CD8-positive, alpha-beta memory T cell (primary cell): Measurements from ENCODE around the gene CCDC110. TPM values are rescaled to one million over a fixed set of nuclear protein-coding genes. Genes with fewer than 3 reads are reported as not detected.

Experiments
- CTCF ChIA-PET: fragments of 350-600 bp; sonication (Branson Sonifier 250); formaldehyde crosslinking; loops from one replicate; lab custom pipeline; 2021; ENCODE audit warnings: antibody characterized with exemption; lab: Charles Lee
- POLR2A ChIA-PET: fragments of 350-600 bp; sonication (Branson Sonifier 250); formaldehyde crosslinking; loops from one replicate; lab custom pipeline; 2021; ENCODE audit warnings: antibody characterized with exemption; lab: Charles Lee
- DNase-seq, 5 donors: peaks; one replicate each; pipeline versions ENCODE4 v3.0.0 to v3.0.0-alpha.2; 2020 to 2022; ENCODE audit warnings: mixed read lengths in 1 of 5
- H3K27ac ChIP-seq: one replicate; pipeline ENCODE4 v1.7.0; 2013; ENCODE audit warnings: low read depth, mild to moderate bottlenecking, low read length, moderate library complexity
- H3K27me3 ChIP-seq: 2 replicates; pipeline ENCODE4 v1.7.0; 2013; ENCODE audit warnings: low read length, mild to moderate bottlenecking; ENCODE audit not compliant: insufficient read depth, poor library complexity, severe bottlenecking
- H3K36me3 ChIP-seq: 2 replicates; pipeline ENCODE4 v1.7.0; 2013; ENCODE audit warnings: mild to moderate bottlenecking, low read length, moderate library complexity; ENCODE audit not compliant: insufficient read depth
- H3K4me1 ChIP-seq: 2 replicates; pipeline ENCODE4 v1.7.0; 2013; ENCODE audit warnings: mild to moderate bottlenecking, low read length, moderate library complexity; ENCODE audit not compliant: insufficient read depth
- H3K4me3 ChIP-seq: 2 replicates; pipeline ENCODE4 v1.7.0; 2013; ENCODE audit warnings: mild to moderate bottlenecking, low read length
- H3K9me3 ChIP-seq: 2 replicates; pipeline ENCODE4 v1.7.0; 2013; ENCODE audit warnings: mild to moderate bottlenecking, low read length
- H3K27ac Mint-ChIP-seq, 8 donors: one replicate each; pipeline ENCODE4 v1.8.0; 2020 to 2021; ENCODE audit warnings: mixed read lengths in 8 of 8, mild to moderate bottlenecking in 6 of 8, inconsistent platforms in 3 of 8, moderate library complexity in 3 of 8
- H3K27me3 Mint-ChIP-seq, 2 donors: one replicate each; pipeline ENCODE4 v1.8.0; 2020 to 2021; ENCODE audit warnings: mixed read lengths in 2 of 2, mild to moderate bottlenecking in 1 of 2, moderate library complexity in 1 of 2
- H3K36me3 Mint-ChIP-seq, 3 donors: one replicate each; pipeline ENCODE4 v1.8.0; 2020 to 2021; ENCODE audit warnings: mixed read lengths in 3 of 3, inconsistent platforms in 1 of 3, mild to moderate bottlenecking in 1 of 3
- H3K4me1 Mint-ChIP-seq, 3 donors: one replicate each; pipeline ENCODE4 v1.8.0; 2020 to 2021; ENCODE audit warnings: mixed read lengths in 3 of 3, inconsistent platforms in 1 of 3, mild to moderate bottlenecking in 1 of 3
- H3K4me3 Mint-ChIP-seq, 7 donors: one replicate each; pipeline ENCODE4 v1.8.0; 2020 to 2021; ENCODE audit warnings: mixed read lengths in 7 of 7, mild to moderate bottlenecking in 6 of 7, moderate library complexity in 4 of 7, inconsistent platforms in 2 of 7
- H3K9me3 Mint-ChIP-seq, 5 donors: one replicate each; pipeline ENCODE4 v1.8.0; 2020 to 2022; ENCODE audit warnings: mixed read lengths in 5 of 5, mild to moderate bottlenecking in 3 of 5, moderate library complexity in 2 of 5, inconsistent platforms in 1 of 5
- polyA plus RNA-seq: library from polyadenylated mRNA; unstranded; fragments of 300-500 nt; fragmentation: Illumina TruSeq; gene quantifications from one replicate; pipeline ENCODE4 v1.2.3, GENCODE V29; 2021
- total RNA-seq, 2 experiments: library from RNA; stranded (reverse); gene quantifications; one replicate each; pipeline ENCODE4 v1.2.3, GENCODE V29; 2021

The CCDC110 gene
- total and polyA plus RNA-seq, 3 experiments from 2014 or later, result not detected

DNA sequence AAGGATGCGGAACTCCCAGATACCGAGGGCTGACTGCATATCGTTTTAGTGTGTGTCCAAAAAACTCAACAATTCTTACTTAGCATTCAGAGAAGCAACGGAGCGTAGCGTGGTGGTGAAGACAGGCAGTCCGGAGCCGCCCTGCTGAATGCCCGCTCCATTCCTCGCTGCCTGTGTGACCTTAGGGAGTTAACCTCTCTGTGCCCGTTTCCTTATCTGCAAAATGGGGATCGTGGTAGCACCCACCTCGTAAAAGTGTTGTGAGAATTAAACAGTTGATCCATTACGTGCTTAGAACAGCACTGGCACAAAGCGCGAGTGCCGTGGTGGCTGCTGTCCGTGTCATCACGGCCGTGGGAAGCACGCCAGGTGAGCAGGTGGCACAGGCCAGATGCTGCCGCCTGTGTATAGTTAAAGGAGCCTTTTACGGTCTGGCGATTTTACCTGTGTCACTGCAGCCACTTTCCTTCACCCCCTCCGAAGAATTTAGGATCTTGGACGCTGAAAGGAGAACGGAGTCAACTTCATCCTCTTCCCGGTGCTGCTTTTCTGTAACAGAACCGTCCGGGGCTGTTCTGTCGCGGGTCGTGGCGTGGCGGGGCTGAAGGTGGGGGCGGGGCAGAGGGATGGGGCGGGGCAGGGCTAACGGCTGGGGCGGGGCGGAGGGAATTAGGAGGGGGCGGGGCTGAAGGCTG is 885 bp downstream of the CCDC110 start:
- Mint-ChIP-seq H3K9me3 (no peaks in the 10 kb centered on the region), H3K36me3 (no peaks in the 10 kb centered on the region), H3K4me3 (peak overlapping the region; percentile 84 to 92 (median 86)), H3K27ac (peak overlapping the region; percentile 56 to 88 (median 75)), H3K4me1 (peaks cover 7 to 11% (median 11%) of the 10 kb centered on the region in 3 donors), H3K27me3 (peaks cover 0 to 5% of the 10 kb centered on the region in 2 donors)
- peak in 3 of 5 donors; percentile 57 to 71 (median 64) for DNase-seq
- H3K9me3 ChIP-seq, result no peaks in the 10 kb centered on the region
- no peaks in the 10 kb centered on the region for H3K36me3 ChIP-seq
- no peaks in the 10 kb centered on the region for H3K27me3 ChIP-seq
- ChIA-PET CTCF (no interaction called here), POLR2A (no interaction called here)
- H3K4me3 ChIP-seq, result peak overlapping the region; percentile 74
- peaks cover 5% of the 10 kb centered on the region for H3K4me1 ChIP-seq
- H3K27ac ChIP-seq, result no peak overlapping the region

DNA sequence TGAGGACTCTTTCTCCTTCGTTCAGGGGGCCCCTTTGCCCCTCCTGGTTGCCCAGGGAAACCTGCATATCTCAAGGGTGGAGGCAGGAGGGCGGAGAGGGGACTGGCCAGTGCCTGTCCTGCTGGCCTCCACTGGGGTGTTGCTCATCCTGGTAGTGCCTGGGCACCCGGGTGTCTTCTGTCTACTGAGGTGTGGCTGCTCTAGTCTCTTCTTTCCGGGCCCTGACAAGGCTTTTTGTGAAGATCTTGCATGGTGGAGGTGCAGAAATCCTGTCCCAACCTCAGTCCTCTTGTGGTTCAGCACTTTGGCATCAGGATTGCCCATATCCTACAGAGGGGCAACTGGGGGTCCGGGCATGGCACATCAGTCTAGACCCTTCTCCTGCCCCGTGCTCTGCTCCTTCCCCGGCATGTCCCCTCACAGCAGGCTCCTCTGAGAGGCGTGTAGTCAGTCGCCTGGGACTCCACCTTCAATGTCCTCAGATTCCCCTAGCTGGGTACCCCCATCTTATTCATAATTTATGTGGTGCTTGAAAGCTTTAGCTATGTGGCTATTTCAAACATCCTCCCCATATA is 1.9 kb downstream of the CCDC110 start:
- Mint-ChIP-seq H3K9me3 (no peaks in the 10 kb centered on the region), H3K4me1 (peaks cover 7 to 11% (median 11%) of the 10 kb centered on the region in 3 donors), H3K27me3 (peaks cover 0 to 2% of the 10 kb centered on the region in 2 donors), H3K36me3 (no peaks in the 10 kb centered on the region), H3K4me3 (peak overlapping the region in 1 of 7 donors; percentile 86), H3K27ac (peak overlapping the region in 5 of 8 donors; percentile 0 to 61 (median 28))
- DNase-seq, result peak in 1 of 5 donors; percentile 19
- Histone ChIP-seq H3K9me3 (no peaks in the 10 kb centered on the region), H3K27ac (no peak overlapping the region), H3K4me3 (no peak overlapping the region), H3K4me1 (peaks cover 5% of the 10 kb centered on the region), H3K36me3 (no peaks in the 10 kb centered on the region), H3K27me3 (no peaks in the 10 kb centered on the region)
- CTCF ChIA-PET, result no interaction called here
- POLR2A ChIA-PET, result no interaction called here

DNA sequence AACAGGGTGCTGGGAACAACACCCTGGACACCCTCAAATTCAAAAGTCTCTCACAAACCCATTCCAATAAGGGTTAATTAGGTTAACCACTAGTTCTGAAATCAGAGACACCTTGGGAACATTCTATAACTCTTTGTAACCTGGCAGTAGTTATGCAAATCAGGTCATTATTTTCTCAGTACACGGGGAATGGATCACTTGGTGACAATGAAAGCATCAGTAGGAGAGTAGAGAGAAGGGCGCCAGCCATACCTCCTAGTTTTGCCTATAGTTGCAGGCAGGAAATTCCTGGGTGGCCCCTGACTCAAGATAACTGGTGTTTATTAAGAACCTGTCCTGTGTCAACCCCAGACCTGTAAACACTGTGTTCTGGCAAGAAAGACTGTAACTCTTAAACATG is 2.5 kb downstream of the CCDC110 start:
- peaks cover 0 to 2% of the 10 kb centered on the region in 2 donors for H3K27me3 Mint-ChIP-seq
- CTCF ChIA-PET, result no interaction called here
- no peak overlapping the region for H3K4me3 Mint-ChIP-seq

DNA sequence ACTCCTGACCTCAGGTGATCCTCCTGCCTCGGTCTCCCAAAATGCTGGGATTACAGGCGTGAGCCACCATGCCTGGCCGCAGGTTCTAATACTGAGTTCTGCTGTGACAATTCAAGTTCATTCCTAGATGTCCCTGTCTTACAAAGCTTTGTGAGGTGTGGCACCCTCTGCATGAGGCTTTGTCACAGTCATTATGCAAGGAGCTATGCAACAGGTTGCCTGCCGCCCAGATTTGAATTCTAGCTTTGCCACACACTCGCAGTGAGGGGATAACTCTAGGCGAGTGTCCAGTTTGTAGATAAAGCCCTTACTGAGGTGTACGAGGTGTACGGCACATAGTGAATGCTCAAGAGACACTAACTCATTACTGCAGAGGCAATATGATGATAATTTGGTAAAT is 3.5 kb downstream of the CCDC110 start:
- peaks cover 0 to 2% of the 10 kb centered on the region in 2 donors for H3K27me3 Mint-ChIP-seq

More for the DNA sequence above, 2.5 kb downstream of the CCDC110 start:
- H3K4me1 ChIP-seq, result peaks cover 5% of the 10 kb centered on the region
- no peak overlapping the region for H3K27ac ChIP-seq
- H3K9me3 Mint-ChIP-seq, result no peaks in the 10 kb centered on the region
- no peaks in the 10 kb centered on the region for H3K9me3 ChIP-seq
- no peak overlapping the region for H3K4me3 ChIP-seq
- no peaks in the 10 kb centered on the region for H3K27me3 ChIP-seq
- POLR2A ChIA-PET, result no interaction called here
- H3K36me3 Mint-ChIP-seq, result no peaks in the 10 kb centered on the region
- H3K27ac Mint-ChIP-seq, result no peak overlapping the region
- no peak for DNase-seq
- H3K4me1 Mint-ChIP-seq, result peaks cover 7 to 11% (median 11%) of the 10 kb centered on the region in 3 donors
- H3K36me3 ChIP-seq, result no peaks in the 10 kb centered on the region

DNA sequence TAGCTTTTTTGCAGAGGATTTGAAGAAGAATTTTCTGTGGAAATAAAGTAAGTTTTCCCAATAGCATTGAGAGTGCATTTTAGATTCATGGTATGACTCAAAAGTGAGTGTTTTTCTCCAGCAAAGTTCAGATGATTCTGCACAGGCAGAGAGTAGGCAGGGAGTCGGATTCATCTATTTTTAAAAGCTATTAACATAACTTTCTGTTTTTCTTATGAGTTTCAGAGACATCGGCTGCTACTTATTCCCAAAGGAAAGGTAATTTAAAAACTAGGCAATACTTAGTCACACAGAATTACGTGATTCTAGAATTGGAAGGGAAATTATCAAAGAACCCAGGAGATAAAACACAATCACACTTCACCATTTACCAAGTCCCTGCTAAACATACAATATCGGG is 4.4 kb downstream of the CCDC110 start:
- H3K4me1 Mint-ChIP-seq, result peaks cover 7 to 10% (median 9%) of the 10 kb centered on the region in 3 donors
- peak overlapping the region in 1 of 7 donors; percentile 46 for H3K4me3 Mint-ChIP-seq
- no peak for DNase-seq
- H3K4me1 ChIP-seq, result peaks cover 3% of the 10 kb centered on the region
- ChIA-PET POLR2A (no interaction called here), CTCF (no interaction called here)
- H3K27me3 Mint-ChIP-seq, result peaks cover 0 to 2% of the 10 kb centered on the region in 2 donors
- no peaks in the 10 kb centered on the region for H3K36me3 Mint-ChIP-seq
- H3K4me3 ChIP-seq, result no peak overlapping the region
- no peaks in the 10 kb centered on the region for H3K36me3 ChIP-seq
- no peak overlapping the region for H3K27ac ChIP-seq
- no peaks in the 10 kb centered on the region for H3K9me3 Mint-ChIP-seq
- H3K27me3 ChIP-seq, result no peaks in the 10 kb centered on the region
- H3K27ac Mint-ChIP-seq, result peak overlapping the region in 1 of 8 donors; percentile 34
- no peaks in the 10 kb centered on the region for H3K9me3 ChIP-seq

More for the DNA sequence above, 3.5 kb downstream of the CCDC110 start:
- Mint-ChIP-seq H3K4me3 (peak overlapping the region in 1 of 7 donors; percentile 12), H3K9me3 (no peaks in the 10 kb centered on the region), H3K27ac (peak overlapping the region in 1 of 8 donors; percentile 8), H3K36me3 (no peaks in the 10 kb centered on the region), H3K4me1 (peaks cover 7 to 11% (median 11%) of the 10 kb centered on the region in 3 donors)
- no peaks in the 10 kb centered on the region for H3K36me3 ChIP-seq
- ChIA-PET CTCF (no interaction called here), POLR2A (no interaction called here)
- H3K4me1 ChIP-seq, result peaks cover 5% of the 10 kb centered on the region
- H3K27ac ChIP-seq, result no peak overlapping the region
- no peaks in the 10 kb centered on the region for H3K27me3 ChIP-seq
- DNase-seq, result no peak
- H3K4me3 ChIP-seq, result no peak overlapping the region
- no peaks in the 10 kb centered on the region for H3K9me3 ChIP-seq

DNA sequence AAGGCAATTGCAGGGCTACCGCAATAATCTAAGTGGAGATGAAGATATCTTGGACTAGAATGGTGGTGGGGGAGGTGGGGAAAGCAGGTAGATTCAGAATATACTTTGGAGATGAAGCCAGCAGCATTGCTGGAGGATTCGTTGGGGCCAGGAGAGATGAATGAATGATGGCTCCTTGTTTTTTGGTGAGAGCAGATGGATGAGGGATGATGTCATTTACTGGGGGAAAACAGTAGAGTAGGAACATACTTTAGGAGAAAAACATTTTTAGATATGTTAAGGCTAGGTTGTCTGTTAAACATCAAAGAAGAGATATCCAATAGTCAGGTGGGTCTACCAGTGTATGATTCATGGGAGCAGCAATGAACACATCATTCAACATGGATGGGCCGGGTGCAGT is 5.8 kb downstream of the CCDC110 start:
- ChIA-PET CTCF (no interaction called here), POLR2A (no interaction called here)
- H3K36me3 ChIP-seq, result no peaks in the 10 kb centered on the region
- no peak overlapping the region for H3K4me3 ChIP-seq
- H3K4me1 Mint-ChIP-seq, result peaks cover 5 to 6% (median 5%) of the 10 kb centered on the region in 3 donors
- no peak overlapping the region for H3K27ac ChIP-seq
- H3K4me1 ChIP-seq, result no peaks in the 10 kb centered on the region
- no peaks in the 10 kb centered on the region for H3K9me3 Mint-ChIP-seq
- peaks cover 1 to 5% of the 10 kb centered on the region in 2 donors for H3K27me3 Mint-ChIP-seq
- no peak for DNase-seq
- H3K27me3 ChIP-seq, result no peaks in the 10 kb centered on the region
- no peaks in the 10 kb centered on the region for H3K36me3 Mint-ChIP-seq
- H3K9me3 ChIP-seq, result no peaks in the 10 kb centered on the region
- H3K27ac Mint-ChIP-seq, result no peak overlapping the region
- H3K4me3 Mint-ChIP-seq, result no peak overlapping the region

DNA sequence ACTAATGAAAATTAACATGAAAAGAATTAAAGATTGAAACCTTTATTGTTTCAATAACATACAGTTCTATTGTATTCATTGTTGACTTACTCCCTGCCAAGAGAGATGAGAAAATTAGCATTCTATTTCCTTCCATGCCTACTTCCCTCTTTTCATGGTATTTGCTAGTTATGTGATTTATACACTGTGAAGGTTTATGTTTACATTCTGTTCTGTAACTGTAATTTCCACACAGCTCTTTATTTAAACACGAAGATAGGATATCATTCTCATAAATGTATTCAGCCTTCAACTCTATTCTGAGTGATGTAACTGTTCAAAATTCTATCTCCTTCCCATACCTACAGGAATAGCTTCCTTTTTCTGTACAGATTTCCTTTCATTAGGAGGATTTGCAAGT is 6.6 kb downstream of the CCDC110 start:
- Mint-ChIP-seq H3K36me3 (no peaks in the 10 kb centered on the region), H3K4me3 (no peak overlapping the region), H3K4me1 (no peaks in the 10 kb centered on the region), H3K27ac (no peak overlapping the region), H3K9me3 (no peaks in the 10 kb centered on the region), H3K27me3 (peaks cover 7 to 8% of the 10 kb centered on the region in 2 donors)
- H3K36me3 ChIP-seq, result no peaks in the 10 kb centered on the region
- no peaks in the 10 kb centered on the region for H3K4me1 ChIP-seq
- H3K27me3 ChIP-seq, result no peaks in the 10 kb centered on the region
- ChIA-PET POLR2A (no interaction called here), CTCF (no interaction called here)
- H3K27ac ChIP-seq, result no peak overlapping the region
- H3K4me3 ChIP-seq, result no peak overlapping the region
- DNase-seq, result no peak
- no peaks in the 10 kb centered on the region for H3K9me3 ChIP-seq

DNA sequence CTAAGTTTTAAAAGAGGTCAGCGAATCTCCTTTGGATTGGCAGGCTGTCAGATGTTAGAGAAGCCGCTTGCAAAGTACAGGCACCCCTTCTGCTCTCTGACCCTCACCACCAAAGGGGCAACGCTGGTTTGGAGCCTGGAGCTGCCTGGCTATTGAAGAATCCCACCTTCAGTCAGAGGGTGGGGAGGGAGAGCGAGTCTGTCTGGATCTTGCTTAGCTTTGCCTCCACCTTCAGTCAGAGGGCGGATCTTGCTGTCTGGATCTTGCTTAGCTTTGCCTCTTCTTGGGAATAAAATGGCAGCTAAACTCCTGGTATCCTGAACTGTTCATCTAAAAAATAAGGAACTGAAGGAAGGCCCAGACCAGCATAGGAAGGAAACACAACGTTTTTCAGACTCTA is 7.3 kb downstream of the CCDC110 start:
- H3K4me3 Mint-ChIP-seq, result no peak overlapping the region
- CTCF ChIA-PET, result no interaction called here
- H3K4me1 Mint-ChIP-seq, result no peaks in the 10 kb centered on the region

More for the DNA sequence above, 7.3 kb downstream of the CCDC110 start:
- POLR2A ChIA-PET, result no interaction called here
- Mint-ChIP-seq H3K9me3 (no peaks in the 10 kb centered on the region), H3K27me3 (peaks cover 7 to 12% of the 10 kb centered on the region in 2 donors), H3K36me3 (no peaks in the 10 kb centered on the region), H3K27ac (no peak overlapping the region)
- H3K4me1 ChIP-seq, result no peaks in the 10 kb centered on the region
- H3K36me3 ChIP-seq, result no peaks in the 10 kb centered on the region
- no peak overlapping the region for H3K27ac ChIP-seq
- H3K4me3 ChIP-seq, result no peak overlapping the region
- H3K27me3 ChIP-seq, result no peaks in the 10 kb centered on the region
- no peak for DNase-seq
- no peaks in the 10 kb centered on the region for H3K9me3 ChIP-seq
